ENCODE measurements around the gene PRPF4. TPM values are rescaled to one million over a fixed set of nuclear protein-coding genes. Genes with fewer than 3 reads are reported as not detected.

PRPF4 gene
- total RNA-seq, 1 experiment from 2014 or later, result 32.4 TPM

DNA sequence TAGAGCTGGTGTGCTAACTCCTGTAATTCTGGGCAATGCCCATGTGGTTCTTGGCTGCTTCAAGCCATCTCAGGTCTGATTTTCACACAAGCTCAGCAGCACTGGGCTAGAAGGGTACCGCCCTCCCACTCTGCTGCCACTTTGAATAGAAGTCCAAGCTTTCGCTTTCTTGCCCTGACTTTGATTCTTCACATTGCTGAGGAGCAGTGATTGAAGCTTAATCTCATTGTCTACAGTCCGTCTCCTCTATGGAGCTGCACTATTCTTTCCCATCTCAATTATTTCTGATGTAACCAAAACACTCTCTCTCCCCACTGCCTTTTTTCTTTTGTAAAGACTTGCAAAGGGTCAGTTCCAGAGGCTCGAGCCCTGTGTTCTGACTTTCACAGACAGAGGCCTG, 40.6 kb downstream of the PRPF4 start:
- Mint-ChIP-seq H3K4me1 (no peaks in the 10 kb centered on the region), H3K36me3 (no peaks in the 10 kb centered on the region), H3K27me3 (ENCODE audit: low read depth) (peaks cover 9% of the 10 kb centered on the region), H3K27ac (no peak overlapping the region), H3K4me3 (no peak overlapping the region), H3K9me3 (no peaks in the 10 kb centered on the region)
- ATAC-seq (no peak), DNase-seq (ENCODE audit: low spot score) (no peak)
- ChIA-PET POLR2A (no interaction called here), CTCF (interaction anchor here (0.6 to 1.7 kb wide), 3 partner anchors 41 to 342 kb away, joined by 3 to 4 read pairs (median 3); no protein-coding TSS in a partner anchor)
- TF ChIP-seq ZBTB43 (CRISPR knock-in tag; IDR thresholded peaks at IDR 0.05) (no peak), PREB (CRISPR knock-in tag; IDR thresholded peaks at IDR 0.05; ENCODE audit: borderline replicate concordance) (no peak), SP1 (CRISPR knock-in tag; conservative IDR thresholded peaks at IDR 0.05) (no peak), RELA (CRISPR knock-in tag; IDR thresholded peaks at IDR 0.05; ENCODE audit: borderline replicate concordance) (no peak), NR1H2 (CRISPR knock-in tag; IDR thresholded peaks at IDR 0.05) (no peak), ELF4 (CRISPR knock-in tag; IDR thresholded peaks at IDR 0.05; ENCODE audit: low read depth) (no peak), ZNF512 (CRISPR knock-in tag; IDR thresholded peaks at IDR 0.05; ENCODE audit: borderline replicate concordance) (no peak), FOXK1 (CRISPR knock-in tag; IDR thresholded peaks at IDR 0.05) (no peak), ZNF138 (CRISPR knock-in tag; conservative IDR thresholded peaks at IDR 0.05) (no peak), JUN (CRISPR knock-in tag; IDR thresholded peaks at IDR 0.05) (no peak), MXD4 (CRISPR knock-in tag; IDR thresholded peaks at IDR 0.05; ENCODE audit: borderline replicate concordance) (no peak), AFF4 (CRISPR knock-in tag; IDR thresholded peaks at IDR 0.05; ENCODE audit: borderline replicate concordance) (no peak), PRRX2 (CRISPR knock-in tag; IDR thresholded peaks at IDR 0.05) (no peak), CBFB (CRISPR knock-in tag; IDR thresholded peaks at IDR 0.05; ENCODE audit: low read depth) (no peak), FOXP4 (CRISPR knock-in tag; IDR thresholded peaks at IDR 0.05) (no peak)
- TF ChIP-seq, protein P1, sequence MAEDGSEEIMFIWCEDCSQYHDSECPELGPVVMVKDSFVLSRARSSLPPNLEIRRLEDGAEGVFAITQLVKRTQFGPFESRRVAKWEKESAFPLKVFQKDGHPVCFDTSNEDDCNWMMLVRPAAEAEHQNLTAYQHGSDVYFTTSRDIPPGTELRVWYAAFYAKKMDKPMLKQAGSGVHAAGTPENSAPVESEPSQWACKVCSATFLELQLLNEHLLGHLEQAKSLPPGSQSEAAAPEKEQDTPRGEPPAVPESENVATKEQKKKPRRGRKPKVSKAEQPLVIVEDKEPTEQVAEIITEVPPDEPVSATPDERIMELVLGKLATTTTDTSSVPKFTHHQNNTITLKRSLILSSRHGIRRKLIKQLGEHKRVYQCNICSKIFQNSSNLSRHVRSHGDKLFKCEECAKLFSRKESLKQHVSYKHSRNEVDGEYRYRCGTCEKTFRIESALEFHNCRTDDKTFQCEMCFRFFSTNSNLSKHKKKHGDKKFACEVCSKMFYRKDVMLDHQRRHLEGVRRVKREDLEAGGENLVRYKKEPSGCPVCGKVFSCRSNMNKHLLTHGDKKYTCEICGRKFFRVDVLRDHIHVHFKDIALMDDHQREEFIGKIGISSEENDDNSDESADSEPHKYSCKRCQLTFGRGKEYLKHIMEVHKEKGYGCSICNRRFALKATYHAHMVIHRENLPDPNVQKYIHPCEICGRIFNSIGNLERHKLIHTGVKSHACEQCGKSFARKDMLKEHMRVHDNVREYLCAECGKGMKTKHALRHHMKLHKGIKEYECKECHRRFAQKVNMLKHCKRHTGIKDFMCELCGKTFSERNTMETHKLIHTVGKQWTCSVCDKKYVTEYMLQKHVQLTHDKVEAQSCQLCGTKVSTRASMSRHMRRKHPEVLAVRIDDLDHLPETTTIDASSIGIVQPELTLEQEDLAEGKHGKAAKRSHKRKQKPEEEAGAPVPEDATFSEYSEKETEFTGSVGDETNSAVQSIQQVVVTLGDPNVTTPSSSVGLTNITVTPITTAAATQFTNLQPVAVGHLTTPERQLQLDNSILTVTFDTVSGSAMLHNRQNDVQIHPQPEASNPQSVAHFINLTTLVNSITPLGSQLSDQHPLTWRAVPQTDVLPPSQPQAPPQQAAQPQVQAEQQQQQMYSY (CRISPR knock-in tag; IDR thresholded peaks at IDR 0.05), result no peak
- TF ChIP-seq, protein P2, sequence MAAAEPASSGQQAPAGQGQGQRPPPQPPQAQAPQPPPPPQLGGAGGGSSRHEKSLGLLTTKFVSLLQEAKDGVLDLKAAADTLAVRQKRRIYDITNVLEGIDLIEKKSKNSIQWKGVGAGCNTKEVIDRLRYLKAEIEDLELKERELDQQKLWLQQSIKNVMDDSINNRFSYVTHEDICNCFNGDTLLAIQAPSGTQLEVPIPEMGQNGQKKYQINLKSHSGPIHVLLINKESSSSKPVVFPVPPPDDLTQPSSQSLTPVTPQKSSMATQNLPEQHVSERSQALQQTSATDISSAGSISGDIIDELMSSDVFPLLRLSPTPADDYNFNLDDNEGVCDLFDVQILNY (CRISPR knock-in tag; IDR thresholded peaks at IDR 0.05), result no peak
- TF ChIP-seq, protein P3, sequence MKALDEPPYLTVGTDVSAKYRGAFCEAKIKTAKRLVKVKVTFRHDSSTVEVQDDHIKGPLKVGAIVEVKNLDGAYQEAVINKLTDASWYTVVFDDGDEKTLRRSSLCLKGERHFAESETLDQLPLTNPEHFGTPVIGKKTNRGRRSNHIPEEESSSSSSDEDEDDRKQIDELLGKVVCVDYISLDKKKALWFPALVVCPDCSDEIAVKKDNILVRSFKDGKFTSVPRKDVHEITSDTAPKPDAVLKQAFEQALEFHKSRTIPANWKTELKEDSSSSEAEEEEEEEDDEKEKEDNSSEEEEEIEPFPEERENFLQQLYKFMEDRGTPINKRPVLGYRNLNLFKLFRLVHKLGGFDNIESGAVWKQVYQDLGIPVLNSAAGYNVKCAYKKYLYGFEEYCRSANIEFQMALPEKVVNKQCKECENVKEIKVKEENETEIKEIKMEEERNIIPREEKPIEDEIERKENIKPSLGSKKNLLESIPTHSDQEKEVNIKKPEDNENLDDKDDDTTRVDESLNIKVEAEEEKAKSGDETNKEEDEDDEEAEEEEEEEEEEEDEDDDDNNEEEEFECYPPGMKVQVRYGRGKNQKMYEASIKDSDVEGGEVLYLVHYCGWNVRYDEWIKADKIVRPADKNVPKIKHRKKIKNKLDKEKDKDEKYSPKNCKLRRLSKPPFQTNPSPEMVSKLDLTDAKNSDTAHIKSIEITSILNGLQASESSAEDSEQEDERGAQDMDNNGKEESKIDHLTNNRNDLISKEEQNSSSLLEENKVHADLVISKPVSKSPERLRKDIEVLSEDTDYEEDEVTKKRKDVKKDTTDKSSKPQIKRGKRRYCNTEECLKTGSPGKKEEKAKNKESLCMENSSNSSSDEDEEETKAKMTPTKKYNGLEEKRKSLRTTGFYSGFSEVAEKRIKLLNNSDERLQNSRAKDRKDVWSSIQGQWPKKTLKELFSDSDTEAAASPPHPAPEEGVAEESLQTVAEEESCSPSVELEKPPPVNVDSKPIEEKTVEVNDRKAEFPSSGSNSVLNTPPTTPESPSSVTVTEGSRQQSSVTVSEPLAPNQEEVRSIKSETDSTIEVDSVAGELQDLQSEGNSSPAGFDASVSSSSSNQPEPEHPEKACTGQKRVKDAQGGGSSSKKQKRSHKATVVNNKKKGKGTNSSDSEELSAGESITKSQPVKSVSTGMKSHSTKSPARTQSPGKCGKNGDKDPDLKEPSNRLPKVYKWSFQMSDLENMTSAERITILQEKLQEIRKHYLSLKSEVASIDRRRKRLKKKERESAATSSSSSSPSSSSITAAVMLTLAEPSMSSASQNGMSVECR (CRISPR knock-in tag; IDR thresholded peaks at IDR 0.05; ENCODE audit: borderline replicate concordance), result no peak

Measured in WTC11 (cell line).